ENCODE data around the gene MON1A.
"Not testable (repeated sequence)": the region's sequence is repeated elsewhere in the genome, so short reads cannot be mapped to it uniquely, and the experiment has no call there.

The MON1A gene

GRCh38 chr3:49940667-49941249 lies 11.1 kb upstream of the MON1A start:
- no peak for DNase-seq (ENCODE audit: insufficient read length, low spot score)
- no peak for FAIRE-seq
- TF ChIP-seq POLR2AphosphoS5 (IDR thresholded peaks at IDR 0.05; ENCODE audit: low read depth, low read length), result no peak
- no peak for TF ChIP-seq POU2F2 (IDR thresholded peaks at IDR 0.05; ENCODE audit: low read depth, low read length)
- TF ChIP-seq PAX5 (IDR thresholded peaks at IDR 0.05; ENCODE audit: insufficient read depth, low read length, severe bottlenecking), result no peak
- TF ChIP-seq SPI1 (IDR thresholded peaks at IDR 0.05; ENCODE audit: low read depth, low read length), result no peak
- no peak for TF ChIP-seq POLR2A (IDR thresholded peaks at IDR 0.05; ENCODE audit: low read depth, low read length)
- no peak for TF ChIP-seq TAF1 (IDR thresholded peaks at IDR 0.05; ENCODE audit: low read depth, low read length)

- peak; percentile 96 for DNase-seq (ENCODE audit: insufficient read length, low spot score)
- TF ChIP-seq POLR2AphosphoS5 (IDR thresholded peaks at IDR 0.05; ENCODE audit: low read depth, low read length) (peak; percentile 96), SPI1 (IDR thresholded peaks at IDR 0.05; ENCODE audit: low read depth, low read length) (peak; percentile 36), TAF1 (IDR thresholded peaks at IDR 0.05; ENCODE audit: low read depth, low read length) (peak; percentile 43; the same call in 1 of the 2 replicates), POLR2A (IDR thresholded peaks at IDR 0.05; ENCODE audit: low read depth, low read length) (peak; percentile 91), PAX5 (IDR thresholded peaks at IDR 0.05; ENCODE audit: insufficient read depth, low read length, severe bottlenecking) (peak; percentile 84), POU2F2 (IDR thresholded peaks at IDR 0.05; ENCODE audit: low read depth, low read length) (peak; percentile 34; the same call in 1 of the 2 replicates)
- FAIRE-seq, result peak; percentile 96
Measured at GRCh38 chr3:49939858-49940666, 10.5 kb upstream of the MON1A start, which contains the start of gene RBM6. TSS of gene RBM6 (plus strand) at chr3:49940150. CDS start at chr3:49962642, 22,492 bp downstream.

- TF ChIP-seq SPI1 (IDR thresholded peaks at IDR 0.05; ENCODE audit: low read depth, low read length) (no peak), POLR2A (IDR thresholded peaks at IDR 0.05; ENCODE audit: low read depth, low read length) (no peak), TAF1 (IDR thresholded peaks at IDR 0.05; ENCODE audit: low read depth, low read length) (no peak), PAX5 (IDR thresholded peaks at IDR 0.05; ENCODE audit: insufficient read depth, low read length, severe bottlenecking) (no peak), POLR2AphosphoS5 (IDR thresholded peaks at IDR 0.05; ENCODE audit: low read depth, low read length) (no peak), POU2F2 (IDR thresholded peaks at IDR 0.05; ENCODE audit: low read depth, low read length) (no peak)
- no peak for DNase-seq (ENCODE audit: insufficient read length, low spot score)
- no peak for FAIRE-seq
Measured at GRCh38 chr3:49937090-49937489, 7.5 kb upstream of the MON1A start.

GRCh38 chr3:49932281-49932680 lies 2.7 kb upstream of the MON1A start:
- not testable (repeated sequence) for DNase-seq (ENCODE audit: insufficient read length, low spot score); FAIRE-seq

- DNase-seq (ENCODE audit: insufficient read length, low spot score), result no peak
- no peak for FAIRE-seq
- TF ChIP-seq PAX5 (IDR thresholded peaks at IDR 0.05; ENCODE audit: insufficient read depth, low read length, severe bottlenecking) (no peak), POLR2AphosphoS5 (IDR thresholded peaks at IDR 0.05; ENCODE audit: low read depth, low read length) (no peak), POLR2A (IDR thresholded peaks at IDR 0.05; ENCODE audit: low read depth, low read length) (no peak), SPI1 (IDR thresholded peaks at IDR 0.05; ENCODE audit: low read depth, low read length) (no peak), POU2F2 (IDR thresholded peaks at IDR 0.05; ENCODE audit: low read depth, low read length) (no peak), TAF1 (IDR thresholded peaks at IDR 0.05; ENCODE audit: low read depth, low read length) (no peak)
Measured at GRCh38 chr3:49930922-49931321, 1.3 kb upstream of the MON1A start.

- no peak for FAIRE-seq
- no peak for TF ChIP-seq SPI1 (IDR thresholded peaks at IDR 0.05; ENCODE audit: low read depth, low read length)
- no peak for TF ChIP-seq POLR2A (IDR thresholded peaks at IDR 0.05; ENCODE audit: low read depth, low read length)
- DNase-seq (ENCODE audit: insufficient read length, low spot score), result no peak
Measured at GRCh38 chr3:49930168-49930690, 618 bp upstream of the MON1A start.

- DNase-seq (ENCODE audit: insufficient read length, low spot score) (no peak), FAIRE-seq (no peak)
- TF ChIP-seq TAF1 (IDR thresholded peaks at IDR 0.05; ENCODE audit: low read depth, low read length) (no peak), POU2F2 (IDR thresholded peaks at IDR 0.05; ENCODE audit: low read depth, low read length) (no peak), PAX5 (IDR thresholded peaks at IDR 0.05; ENCODE audit: insufficient read depth, low read length, severe bottlenecking) (no peak), POLR2AphosphoS5 (IDR thresholded peaks at IDR 0.05; ENCODE audit: low read depth, low read length) (no peak), POLR2A (IDR thresholded peaks at IDR 0.05; ENCODE audit: low read depth, low read length) (no peak), SPI1 (IDR thresholded peaks at IDR 0.05; ENCODE audit: low read depth, low read length) (no peak)
Measured at GRCh38 chr3:49928481-49929017, 1.1 kb downstream of the MON1A start.

GRCh38 chr3:49927798-49928197 lies 1.8 kb downstream of the MON1A start:
- DNase-seq (ENCODE audit: insufficient read length, low spot score) (no peak), FAIRE-seq (no peak)
- TF ChIP-seq TAF1 (IDR thresholded peaks at IDR 0.05; ENCODE audit: low read depth, low read length) (no peak), POLR2A (IDR thresholded peaks at IDR 0.05; ENCODE audit: low read depth, low read length) (no peak), PAX5 (IDR thresholded peaks at IDR 0.05; ENCODE audit: insufficient read depth, low read length, severe bottlenecking) (no peak), POLR2AphosphoS5 (IDR thresholded peaks at IDR 0.05; ENCODE audit: low read depth, low read length) (no peak), POU2F2 (IDR thresholded peaks at IDR 0.05; ENCODE audit: low read depth, low read length) (no peak), SPI1 (IDR thresholded peaks at IDR 0.05; ENCODE audit: low read depth, low read length) (no peak)

- FAIRE-seq (no peak), DNase-seq (ENCODE audit: insufficient read length, low spot score) (no peak)
- TF ChIP-seq POLR2A (IDR thresholded peaks at IDR 0.05; ENCODE audit: low read depth, low read length), result no peak
- no peak for TF ChIP-seq TAF1 (IDR thresholded peaks at IDR 0.05; ENCODE audit: low read depth, low read length)
Measured at GRCh38 chr3:49926117-49926728, 3.4 kb downstream of the MON1A start.
